Choroid plexus epithelial cell (primary cell): ENCODE data around the gene PHB1.
"Not testable (repeated sequence)": the region's sequence is repeated elsewhere in the genome, so short reads cannot be mapped to it uniquely, and the experiment has no call there.

Experiments used
- DNase-seq: peaks from one replicate; pipeline ENCODE4 v3.0.0-alpha.2; 2010; ENCODE audit warnings: low read depth
- H3K4me3 ChIP-seq: 2 replicates; pipeline ENCODE4 v1.5.1; 2011; ENCODE audit warnings: low read depth, mild to moderate bottlenecking, control low read depth, low read length, moderate library complexity
- CTCF ChIP-seq: conservative IDR thresholded peaks from 2 replicates; pipeline ENCODE4 v1.5.1; 2011; ENCODE audit warnings: low read depth, mild to moderate bottlenecking, control low read depth, inconsistent platforms, low read length, moderate library complexity

The PHB1 gene

GRCh38 chr17:49390548-49391324 is 23.9 kb downstream of the PHB1 start:
- TF ChIP-seq CTCF = no peak
- H3K4me3 ChIP-seq = no peak overlapping the region
- DNase-seq = peak; percentile 35

GRCh38 chr17:49389514-49390347 is 25.0 kb downstream of the PHB1 start:
- peak; percentile 15 for DNase-seq
- H3K4me3 ChIP-seq = not testable (repeated sequence)

DNA sequence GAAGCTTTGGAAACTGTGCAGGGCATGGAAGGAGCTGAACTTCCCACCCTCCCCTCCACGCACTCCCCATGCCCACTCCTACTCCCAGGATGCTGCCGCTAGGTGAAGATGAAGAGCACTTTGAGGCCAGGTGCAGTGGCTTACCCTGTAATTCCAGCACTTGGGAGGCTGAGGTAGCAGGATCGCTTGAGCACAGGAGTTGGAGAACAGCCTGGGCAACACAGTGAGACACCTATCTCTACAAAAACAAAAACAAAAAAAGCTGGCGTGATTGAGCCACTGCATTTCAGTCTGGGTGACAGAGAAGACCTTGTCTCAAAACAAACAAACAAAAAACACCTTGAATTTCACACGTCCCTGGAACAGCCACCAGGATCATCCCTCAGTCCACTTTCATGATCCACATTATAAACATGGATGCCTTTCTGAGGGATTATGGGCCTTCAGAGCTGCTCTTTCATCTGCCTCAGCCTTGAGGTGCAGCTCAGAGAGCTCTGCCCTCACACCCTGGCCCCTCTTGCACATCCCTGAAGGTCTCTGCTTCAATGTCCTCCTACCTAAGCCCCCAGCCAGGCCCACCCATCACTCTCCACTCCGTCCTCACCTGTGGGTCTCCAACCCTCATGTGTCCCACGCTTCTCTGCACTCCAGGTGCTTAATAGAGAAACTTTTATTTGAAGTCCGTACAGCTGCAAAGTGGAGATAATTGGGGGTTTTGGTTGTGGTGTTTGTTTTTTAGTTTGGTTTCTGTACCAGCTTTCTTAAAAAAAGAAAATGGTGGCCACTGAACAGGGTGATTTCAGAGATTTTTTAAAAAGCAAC is 25.8 kb downstream of the PHB1 start:
- no peak overlapping the region for H3K4me3 ChIP-seq
- no peak for DNase-seq
- TF ChIP-seq CTCF = no peak

DNA sequence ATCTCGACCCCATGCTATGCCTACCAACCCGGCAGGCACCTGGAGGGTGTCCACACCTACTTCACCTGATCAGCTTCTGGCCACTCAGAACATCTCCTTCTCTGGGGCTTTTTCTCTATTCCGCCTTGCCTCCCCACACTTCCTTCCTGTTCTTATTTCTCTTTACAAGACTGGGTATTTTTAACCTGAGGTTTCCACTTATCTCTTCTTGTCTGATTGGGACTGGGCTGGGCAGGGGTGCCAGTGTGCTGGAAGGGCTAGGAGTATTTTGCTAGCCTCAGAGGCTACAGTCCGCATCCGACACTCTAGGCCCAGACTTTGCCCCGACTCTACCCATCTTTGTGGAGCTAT is 26.4 kb downstream of the PHB1 start:
- no peak for DNase-seq
- TF ChIP-seq CTCF = no peak

DNA sequence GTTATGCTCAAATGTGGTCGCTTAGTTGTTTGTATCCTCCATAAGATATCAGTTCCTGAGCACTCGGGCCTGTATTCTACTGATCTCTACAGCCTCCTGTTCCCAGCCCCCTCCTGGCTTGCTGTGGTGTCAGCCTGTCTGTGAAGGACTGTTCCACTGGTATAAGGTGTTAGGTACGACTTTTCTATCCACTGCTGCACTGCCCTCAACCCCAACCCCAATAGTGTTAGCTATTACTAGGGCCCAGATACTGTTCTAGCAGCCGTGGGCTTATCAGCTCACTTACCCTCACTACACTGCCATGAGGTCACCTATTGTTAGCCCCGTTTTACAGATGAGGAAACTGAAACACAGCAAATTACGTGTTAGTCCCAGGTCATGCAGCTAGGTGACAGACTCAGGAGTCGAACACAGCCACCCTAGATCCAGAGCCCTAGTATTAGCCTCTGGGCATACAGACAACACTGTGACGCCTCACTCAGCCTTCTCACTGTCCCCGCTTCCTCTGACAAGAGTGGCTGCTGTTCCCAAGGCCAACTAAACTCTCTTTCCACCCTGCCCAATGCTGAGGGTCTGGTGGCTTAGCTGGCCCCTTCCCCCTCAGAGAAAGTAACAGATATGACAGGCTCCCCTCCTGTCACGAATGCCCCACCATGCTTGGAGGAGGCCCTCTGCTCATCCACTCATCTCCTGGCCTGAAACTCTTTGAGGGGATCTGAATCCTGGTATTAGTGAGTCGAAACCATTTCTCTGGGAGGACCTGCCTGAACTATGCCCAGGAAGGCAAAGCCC is 27.0 kb downstream of the PHB1 start:
- no peak for TF ChIP-seq CTCF
- DNase-seq = no peak

More for the DNA sequence above, 26.4 kb downstream of the PHB1 start:
- no peak overlapping the region for H3K4me3 ChIP-seq

DNA sequence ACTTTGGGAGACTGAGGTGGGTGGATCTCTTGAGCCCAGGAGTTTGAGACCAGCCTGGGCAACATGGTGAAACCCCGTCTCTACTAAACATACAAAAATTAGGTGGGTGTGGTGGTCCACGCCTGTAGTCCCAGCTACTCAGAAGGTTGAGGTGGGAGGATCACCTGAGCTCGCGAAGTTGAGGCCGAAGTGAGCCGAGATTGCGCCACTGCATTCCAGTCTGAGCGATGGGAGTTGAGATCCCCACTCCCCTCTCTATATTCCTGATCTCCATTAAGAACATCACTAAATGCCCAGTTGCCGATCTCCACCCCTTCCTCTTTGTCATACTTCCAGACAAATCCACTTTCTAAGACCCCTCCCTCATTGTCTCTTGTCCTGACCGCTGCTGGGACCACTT is 28.3 kb downstream of the PHB1 start:
- H3K4me3 ChIP-seq = no peak overlapping the region
- no peak for TF ChIP-seq CTCF
- DNase-seq = no peak

More for the DNA sequence above, 27.0 kb downstream of the PHB1 start:
- H3K4me3 ChIP-seq = no peak overlapping the region
